WTC11 (cell line): ENCODE results near the gene UBALD1. TPM values are rescaled to one million over a fixed set of nuclear protein-coding genes. Genes with fewer than 3 reads are reported as not detected.

Source experiments
- ATAC-seq: fragments of 200-7000 bp; cut with Tn5 transposase; 2 replicates; pipeline ENCODE4 v1.10.0; 2021; ENCODE audit warnings: mild to moderate bottlenecking, moderate library complexity
- CTCF ChIA-PET: fragments of 300-600 bp; sonication (Branson Sonifier 250); formaldehyde crosslinking; loops from one replicate; lab custom pipeline; 2021; ENCODE audit warnings: antibody characterized with exemption; lab: Charles Lee
- POLR2A ChIA-PET: fragments of 350-600 bp; sonication (Branson Sonifier 250); formaldehyde crosslinking; loops from one replicate; lab custom pipeline; 2021; ENCODE audit warnings: antibody characterized with exemption; lab: Charles Lee
- DNase-seq: peaks from one replicate; pipeline ENCODE4 v3.0.0; 2021; ENCODE audit warnings: low spot score
- H3K27ac Mint-ChIP-seq: 2 replicates; pipeline ENCODE4 v1.8.0; 2021; ENCODE audit warnings: mixed read lengths
- H3K27me3 Mint-ChIP-seq: 2 replicates; pipeline ENCODE4 v1.8.0; 2021; ENCODE audit warnings: low read depth, mild to moderate bottlenecking, moderate library complexity, mixed read lengths
- H3K36me3 Mint-ChIP-seq: 2 replicates; pipeline ENCODE4 v1.8.0; 2021; ENCODE audit warnings: mixed read lengths
- H3K4me1 Mint-ChIP-seq: 2 replicates; pipeline ENCODE4 v1.8.0; 2022; ENCODE audit warnings: mixed read lengths
- H3K4me3 Mint-ChIP-seq: 2 replicates; pipeline ENCODE4 v1.8.0; 2021; ENCODE audit warnings: mild to moderate bottlenecking, moderate library complexity, mixed read lengths
- H3K9me3 Mint-ChIP-seq: 2 replicates; pipeline ENCODE4 v1.8.0; 2021; ENCODE audit warnings: mixed read lengths
- AR ChIP-seq: fragments of 250-450 bp; sonication (Bioruptor Pico); IDR thresholded peaks from 2 replicates; pipeline ENCODE4 v1.9.0; 2021; ENCODE audit warnings: mild to moderate bottlenecking
- CDX4 ChIP-seq: fragments of 250-450 bp; sonication (Bioruptor Pico); IDR thresholded peaks from 2 replicates; pipeline ENCODE4 v1.9.0; 2021; ENCODE audit warnings: moderate library complexity, mild to moderate bottlenecking, inconsistent platforms, borderline replicate concordance
- E2F4 ChIP-seq: sonication (generic); formaldehyde crosslinking; IDR thresholded peaks from 2 replicates; pipeline ENCODE4 v1.8.1; 2022; ENCODE audit warnings: low read depth, mild to moderate bottlenecking, moderate library complexity, missing genetic modification reagents, borderline replicate concordance
- ETV6 ChIP-seq: sonication (generic); formaldehyde crosslinking; IDR thresholded peaks from 2 replicates; pipeline ENCODE4 v1.8.1; 2022; ENCODE audit warnings: mild to moderate bottlenecking, missing genetic modification reagents
- FOXP4 ChIP-seq: sonication (generic); formaldehyde crosslinking; IDR thresholded peaks from 2 replicates; pipeline ENCODE4 v1.8.0; 2022; ENCODE audit warnings: mild to moderate bottlenecking, missing genetic modification reagents
- GRHL2 ChIP-seq: fragments of 250-450 bp; sonication (Bioruptor Pico); IDR thresholded peaks from 2 replicates; pipeline ENCODE4 v1.8.0; 2022; ENCODE audit warnings: mild to moderate bottlenecking, moderate library complexity; ENCODE audit not compliant: insufficient replicate concordance, severe bottlenecking
- GTF2I ChIP-seq: fragments of 250-450 bp; sonication (Bioruptor Pico); conservative IDR thresholded peaks from 2 replicates; pipeline ENCODE4 v1.4.0; 2021; ENCODE audit warnings: mild to moderate bottlenecking
- HMGA2 ChIP-seq: fragments of 250-450 bp; sonication (Bioruptor Pico); IDR thresholded peaks from 2 replicates; pipeline ENCODE4 v1.4.0; 2021; ENCODE audit warnings: mild to moderate bottlenecking, moderate library complexity
- HMGXB4 ChIP-seq: sonication (generic); formaldehyde crosslinking; IDR thresholded peaks from 2 replicates; pipeline ENCODE4 v1.8.1; 2023; ENCODE audit warnings: mild to moderate bottlenecking, moderate library complexity, missing genetic modification reagents
- IRF2 ChIP-seq: sonication (generic); formaldehyde crosslinking; IDR thresholded peaks from 2 replicates; pipeline ENCODE4 v1.8.0; 2022; ENCODE audit warnings: low read depth, missing genetic modification reagents, borderline replicate concordance
- JAZF1 ChIP-seq: fragments of 250-450 bp; sonication (Bioruptor Pico); IDR thresholded peaks from 2 replicates; pipeline ENCODE4 v1.9.0; 2021; ENCODE audit warnings: moderate library complexity, mild to moderate bottlenecking, inconsistent platforms
- JUN ChIP-seq: sonication (generic); formaldehyde crosslinking; IDR thresholded peaks from 2 replicates; pipeline ENCODE4 v1.8.0; 2023; ENCODE audit warnings: mild to moderate bottlenecking, missing genetic modification reagents
- MYBL2 ChIP-seq: sonication (generic); formaldehyde crosslinking; IDR thresholded peaks from 2 replicates; pipeline ENCODE4 v1.8.1; 2023; ENCODE audit warnings: mild to moderate bottlenecking, moderate library complexity, missing genetic modification reagents
- NFYB ChIP-seq: sonication (generic); formaldehyde crosslinking; conservative IDR thresholded peaks from 2 replicates; pipeline ENCODE4 v1.8.0; 2022; ENCODE audit warnings: low read depth, missing genetic modification reagents
- NR3C1 ChIP-seq: sonication (generic); formaldehyde crosslinking; conservative IDR thresholded peaks from 2 replicates; pipeline ENCODE4 v1.8.1; 2023; ENCODE audit warnings: low read depth, mild to moderate bottlenecking, missing genetic modification reagents
- OVOL2 ChIP-seq: fragments of 250-450 bp; sonication (Bioruptor Pico); IDR thresholded peaks from 2 replicates; pipeline ENCODE4 v1.9.0; 2021; ENCODE audit warnings: mild to moderate bottlenecking, borderline replicate concordance
- SMAD4 ChIP-seq: sonication (generic); formaldehyde crosslinking; IDR thresholded peaks from 2 replicates; pipeline ENCODE4 v1.8.0; 2022; ENCODE audit warnings: mild to moderate bottlenecking, missing genetic modification reagents
- TEAD4 ChIP-seq: sonication (generic); formaldehyde crosslinking; IDR thresholded peaks from 2 replicates; pipeline ENCODE4 v1.8.0; 2022; ENCODE audit warnings: mild to moderate bottlenecking, missing genetic modification reagents
- TP53 ChIP-seq: sonication (generic); formaldehyde crosslinking; IDR thresholded peaks from 2 replicates; pipeline ENCODE4 v1.8.1; 2023; ENCODE audit warnings: mild to moderate bottlenecking, missing genetic modification reagents
- ZBTB43 ChIP-seq: sonication (generic); formaldehyde crosslinking; IDR thresholded peaks from 2 replicates; pipeline ENCODE4 v1.8.1; 2023; ENCODE audit warnings: mild to moderate bottlenecking, missing genetic modification reagents
- ZNF121 ChIP-seq: sonication (generic); formaldehyde crosslinking; IDR thresholded peaks from 2 replicates; pipeline ENCODE4 v1.8.0; 2023; ENCODE audit warnings: missing genetic modification reagents
- ZNF219 ChIP-seq: sonication (generic); formaldehyde crosslinking; IDR thresholded peaks from 2 replicates; pipeline ENCODE4 v1.8.0; 2023; ENCODE audit warnings: missing genetic modification reagents, mild to moderate bottlenecking, borderline replicate concordance
- ZNF281 ChIP-seq: sonication (generic); formaldehyde crosslinking; IDR thresholded peaks from 2 replicates; pipeline ENCODE4 v1.8.0; 2023; ENCODE audit warnings: mild to moderate bottlenecking, missing genetic modification reagents
- ZNF317 ChIP-seq: sonication (generic); formaldehyde crosslinking; IDR thresholded peaks from 2 replicates; pipeline ENCODE4 v1.8.1; 2023; ENCODE audit warnings: low read depth, mild to moderate bottlenecking, moderate library complexity, missing genetic modification reagents, borderline replicate concordance
- ZNF671 ChIP-seq: fragments of 250-450 bp; sonication (Bioruptor Pico); IDR thresholded peaks from 2 replicates; pipeline ENCODE4 v1.8.0; 2021; ENCODE audit warnings: mild to moderate bottlenecking
- total RNA-seq: library from RNA; stranded (reverse); gene quantifications from 3 replicates; pipeline ENCODE4 v1.2.3, GENCODE V29; 2021

Gene UBALD1
- total RNA-seq, 1 experiment from 2014 or later, result 56.8 TPM

- Mint-ChIP-seq H3K27ac (no peak overlapping the region), H3K4me1 (peaks cover 6% of the 10 kb centered on the region; the same call in 1 of the 2 replicates), H3K27me3 (no peaks in the 10 kb centered on the region), H3K4me3 (no peak overlapping the region), H3K9me3 (no peaks in the 10 kb centered on the region), H3K36me3 (no peaks in the 10 kb centered on the region; the same call in 1 of the 2 replicates)
- POLR2A ChIA-PET, result no interaction called here
- CTCF ChIA-PET, result interaction anchor here (0.8 to 1.2 kb wide), 8 partner anchors 14 to 84 kb away, joined by 3 to 7 read pairs (median 4); partner anchors contain the start of gene MGRN1
- TF ChIP-seq IRF2 (CRISPR knock-in tag) (no peak), TEAD4 (CRISPR knock-in tag) (no peak), GTF2I (CRISPR knock-in tag) (no peak), ZNF219 (CRISPR knock-in tag) (no peak), AR (no peak), ETV6 (CRISPR knock-in tag) (no peak), HMGA2 (no peak), FOXP4 (CRISPR knock-in tag) (no peak), CDX4 (CRISPR knock-in tag) (no peak), OVOL2 (CRISPR knock-in tag) (no peak), SMAD4 (CRISPR knock-in tag) (no peak), GRHL2 (no peak), NR3C1 (CRISPR knock-in tag) (no peak), NFYB (CRISPR knock-in tag) (no peak), MYBL2 (CRISPR knock-in tag) (no peak), JAZF1 (CRISPR knock-in tag) (no peak), E2F4 (CRISPR knock-in tag) (no peak)
- DNase-seq (no peak), ATAC-seq (no peak)
These were observed 12.4 kb downstream of the UBALD1 start for GRCh38 chr16:4602331-4602730.

GRCh38 chr16:4601864-4602186, 12.9 kb downstream of the UBALD1 start:
- no peaks in the 10 kb centered on the region for H3K9me3 Mint-ChIP-seq
- peaks cover 6% of the 10 kb centered on the region; the same call in 1 of the 2 replicates for H3K4me1 Mint-ChIP-seq
- H3K27ac Mint-ChIP-seq, result no peak overlapping the region
- ATAC-seq (no peak), DNase-seq (no peak)
- POLR2A ChIA-PET, result no interaction called here
- CTCF ChIA-PET, result interaction anchor here (1.1 kb wide), 1 partner anchor 16 kb away, joined by 3 read pairs; no protein-coding TSS in a partner anchor
- H3K36me3 Mint-ChIP-seq, result no peaks in the 10 kb centered on the region
- no peaks in the 10 kb centered on the region for H3K27me3 Mint-ChIP-seq
- no peak overlapping the region for H3K4me3 Mint-ChIP-seq
- TF ChIP-seq ZBTB43 (CRISPR knock-in tag), result no peak
- TF ChIP-seq SMAD4 (CRISPR knock-in tag), result no peak
- TF ChIP-seq ZNF281 (CRISPR knock-in tag), result no peak
- TF ChIP-seq TP53 (CRISPR knock-in tag), result no peak
- no peak for TF ChIP-seq ZNF121 (CRISPR knock-in tag)
- no peak for TF ChIP-seq JUN (CRISPR knock-in tag)
- no peak for TF ChIP-seq ZNF671 (CRISPR knock-in tag)
- no peak for TF ChIP-seq ETV6 (CRISPR knock-in tag)
- TF ChIP-seq HMGXB4 (CRISPR knock-in tag), result no peak
- no peak for TF ChIP-seq ZNF317 (CRISPR knock-in tag)
